ENCODE results near the gene GSTA3.
"Not testable (repeated sequence)": the region's sequence is repeated elsewhere in the genome, so short reads cannot be mapped to it uniquely, and the experiment has no call there.

Gene GSTA3

GRCh38 chr6:52909131-52909530 lies 367 bp downstream of the GSTA3 start:
- no peak for DNase-seq

- no peak for DNase-seq
Observed at GRCh38 chr6:52908526-52908925, 972 bp downstream of the GSTA3 start.

- no peak for DNase-seq
Observed at GRCh38 chr6:52904562-52905279, 4.8 kb downstream of the GSTA3 start.

GRCh38 chr6:52900536-52900935 lies 9.0 kb downstream of the GSTA3 start:
- no peak for DNase-seq

- DNase-seq: peak; percentile 6 to 68
Observed at GRCh38 chr6:52895790-52896189, 13.7 kb downstream of the GSTA3 start.

GRCh38 chr6:52894285-52894684 lies 15.2 kb downstream of the GSTA3 start:
- DNase-seq: no peak

GRCh38 chr6:52893803-52894202 lies 15.7 kb downstream of the GSTA3 start:
- no peak for DNase-seq

GRCh38 chr6:52893221-52893620 lies 16.3 kb downstream of the GSTA3 start:
- DNase-seq: no peak

GRCh38 chr6:52890018-52890417 lies 19.5 kb downstream of the GSTA3 start:
- no peak for DNase-seq

GRCh38 chr6:52887910-52888524 lies 21.5 kb downstream of the GSTA3 start:
- DNase-seq: no peak

GRCh38 chr6:52881996-52882841 lies 27.3 kb downstream of the GSTA3 start:
- peak; percentile 63 to 77 for DNase-seq

GRCh38 chr6:52881662-52881995 lies 27.9 kb downstream of the GSTA3 start:
- no peak for DNase-seq

GRCh38 chr6:52877786-52878185 lies 31.7 kb downstream of the GSTA3 start:
- DNase-seq: no peak

GRCh38 chr6:52877168-52877567 lies 32.3 kb downstream of the GSTA3 start:
- no peak for DNase-seq

GRCh38 chr6:52876056-52876787 lies 33.3 kb downstream of the GSTA3 start:
- DNase-seq: peak in 1 of 2 experiments; percentile 3

GRCh38 chr6:52872031-52872430 lies 37.5 kb downstream of the GSTA3 start:
- DNase-seq: peak; percentile 28 to 41

- DNase-seq: no peak
Observed at GRCh38 chr6:52871621-52872020, 37.9 kb downstream of the GSTA3 start.

- not testable (repeated sequence) for DNase-seq
Observed at GRCh38 chr6:52870335-52871091, 39.0 kb downstream of the GSTA3 start.

GRCh38 chr6:52868899-52869298 lies 40.6 kb downstream of the GSTA3 start:
- DNase-seq: not testable (repeated sequence)

- no peak for DNase-seq
Observed at GRCh38 chr6:52868240-52868639, 41.3 kb downstream of the GSTA3 start.

GRCh38 chr6:52861151-52861550 lies 48.3 kb downstream of the GSTA3 start:
- not testable (repeated sequence) for DNase-seq

- DNase-seq: no peak
Observed at GRCh38 chr6:52858416-52858815, 51.1 kb downstream of the GSTA3 start.

Data from NCI-H524 (cell line).